OCI-LY1 (cell line): Measurements from ENCODE around the gene HOXD10.

ENCODE experiments used
- CTCF ChIP-seq: fragments of 200-600 bp; sonication (generic), shearing (Covaris generic); IDR thresholded peaks from 2 replicates; pipeline ENCODE4 v1.5.1; 2017; ENCODE audit warnings: mild to moderate bottlenecking, antibody characterized with exemption, low read length, moderate library complexity, mixed read lengths
- EZH2 ChIP-seq: fragments of 200-600 bp; sonication (generic), shearing (Covaris generic); IDR thresholded peaks from 2 replicates; pipeline ENCODE4 v1.8.0; 2017; ENCODE audit warnings: borderline replicate concordance, mixed run types, mild to moderate bottlenecking, antibody characterized with exemption, low read length, moderate library complexity, mixed read lengths

DNA sequence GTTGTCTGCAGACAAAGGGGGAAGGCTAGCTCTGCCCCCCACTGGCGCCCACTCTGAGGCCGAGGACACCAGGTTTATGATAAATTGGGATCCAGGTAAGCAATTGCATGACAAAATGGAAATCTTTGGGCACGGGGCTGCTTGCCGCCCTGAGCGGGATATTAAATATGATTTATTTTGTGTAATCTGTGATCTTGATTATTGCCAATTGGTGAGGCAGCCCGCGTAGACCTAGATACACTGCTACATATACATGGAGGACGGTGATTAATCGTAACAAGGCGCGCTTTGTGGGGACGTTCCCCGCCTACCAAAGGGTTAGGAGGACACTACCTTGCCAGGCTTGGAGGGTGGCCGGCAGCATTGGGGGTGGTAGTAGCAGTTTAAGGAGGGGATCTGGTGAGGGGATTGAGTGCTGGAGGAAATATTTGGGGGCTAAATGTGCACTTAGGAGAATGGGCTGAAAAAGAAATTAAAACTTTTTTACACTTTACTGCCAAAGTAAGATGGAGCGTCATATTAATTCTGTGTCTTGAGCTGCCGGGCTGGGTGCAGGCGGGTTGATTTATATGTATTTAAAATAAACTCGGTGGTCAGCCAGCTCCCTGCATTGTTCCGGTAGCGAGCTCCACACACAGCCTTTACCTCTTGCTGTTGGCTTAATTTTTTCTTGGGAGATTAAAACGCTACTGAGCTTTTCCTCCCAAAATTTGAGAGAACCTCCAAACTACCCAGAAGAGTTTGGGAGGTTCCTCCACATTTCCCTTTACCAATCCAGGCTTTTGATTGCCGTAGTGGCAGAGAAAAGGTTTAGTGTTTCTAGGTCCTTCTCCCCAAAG lies 44.6 kb downstream of the HOXD10 start:
- TF ChIP-seq CTCF (no peak), EZH2 (no peak)
